T47D (cell line): ENCODE results near the gene FBLIM1.
"Not testable (repeated sequence)": the region's sequence is repeated elsewhere in the genome, so short reads cannot be mapped to it uniquely, and the experiment has no call there.

ENCODE experiments used
- DNase-seq, 2 experiments: peaks; one replicate each; pipeline versions ENCODE4 v3.0.0 to v3.0.0-alpha.2; 2011 to 2012; ENCODE audit warnings: low read depth in 1 of 2, low spot score in 1 of 2
- JUND ChIP-seq: IDR thresholded peaks from 2 replicates; pipeline ENCODE4 v1.6.1; 2012; ENCODE audit warnings: low read depth
- in situ Hi-C: cut with HindIII; loops from 2 replicates; pipeline ENCODE4 v1.10.0; 2016; ENCODE audit warnings: low sequenced_read_pairs, low pct_unique_long_range_greater_than_20kb

Gene FBLIM1

DNA sequence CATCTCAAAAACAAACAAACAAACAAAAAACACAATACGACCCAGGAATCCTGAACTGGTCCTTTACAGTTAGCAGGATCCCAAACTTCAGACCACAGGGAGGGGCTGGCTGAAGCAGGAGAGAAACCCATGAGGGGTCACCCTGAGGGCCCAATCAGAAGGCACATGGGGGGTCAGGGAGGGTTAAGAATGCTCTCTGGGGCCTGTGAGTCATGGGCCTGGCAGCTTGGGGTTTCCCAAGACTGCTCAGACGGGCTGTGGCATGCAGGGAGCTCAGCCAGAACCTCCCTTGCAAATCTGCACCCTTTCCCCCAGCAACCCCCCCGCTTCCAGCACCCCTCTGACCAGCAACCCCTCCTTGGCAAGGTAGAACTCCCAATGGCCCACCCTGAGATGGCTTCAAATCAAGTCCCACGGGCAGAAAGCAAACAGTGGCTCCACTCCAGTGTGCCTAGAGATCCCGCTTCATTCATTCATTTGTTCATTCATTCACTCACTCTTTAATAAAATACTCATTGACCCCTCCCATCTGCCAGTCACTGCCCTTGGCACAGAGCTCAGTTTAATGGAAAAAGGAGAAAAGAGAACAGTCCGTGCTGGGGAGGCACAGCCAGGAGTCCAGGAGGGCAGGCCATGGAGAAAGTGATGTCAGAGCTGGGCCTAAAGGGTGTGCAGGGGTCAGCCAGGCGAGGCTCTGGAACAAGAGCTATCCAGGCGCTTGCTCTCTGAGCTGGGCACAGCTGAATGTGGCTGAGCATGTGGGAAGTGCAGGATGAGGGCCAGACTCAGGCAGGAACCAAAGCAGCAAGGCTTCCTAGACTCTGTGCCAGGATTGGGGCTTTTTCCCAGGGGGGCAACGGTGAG is 40.6 kb downstream of the FBLIM1 start:
- DNase-seq, result peak in 1 of 2 experiments; percentile 66
- no peak for TF ChIP-seq JUND
- in situ Hi-C loops, result no loop called here

DNA sequence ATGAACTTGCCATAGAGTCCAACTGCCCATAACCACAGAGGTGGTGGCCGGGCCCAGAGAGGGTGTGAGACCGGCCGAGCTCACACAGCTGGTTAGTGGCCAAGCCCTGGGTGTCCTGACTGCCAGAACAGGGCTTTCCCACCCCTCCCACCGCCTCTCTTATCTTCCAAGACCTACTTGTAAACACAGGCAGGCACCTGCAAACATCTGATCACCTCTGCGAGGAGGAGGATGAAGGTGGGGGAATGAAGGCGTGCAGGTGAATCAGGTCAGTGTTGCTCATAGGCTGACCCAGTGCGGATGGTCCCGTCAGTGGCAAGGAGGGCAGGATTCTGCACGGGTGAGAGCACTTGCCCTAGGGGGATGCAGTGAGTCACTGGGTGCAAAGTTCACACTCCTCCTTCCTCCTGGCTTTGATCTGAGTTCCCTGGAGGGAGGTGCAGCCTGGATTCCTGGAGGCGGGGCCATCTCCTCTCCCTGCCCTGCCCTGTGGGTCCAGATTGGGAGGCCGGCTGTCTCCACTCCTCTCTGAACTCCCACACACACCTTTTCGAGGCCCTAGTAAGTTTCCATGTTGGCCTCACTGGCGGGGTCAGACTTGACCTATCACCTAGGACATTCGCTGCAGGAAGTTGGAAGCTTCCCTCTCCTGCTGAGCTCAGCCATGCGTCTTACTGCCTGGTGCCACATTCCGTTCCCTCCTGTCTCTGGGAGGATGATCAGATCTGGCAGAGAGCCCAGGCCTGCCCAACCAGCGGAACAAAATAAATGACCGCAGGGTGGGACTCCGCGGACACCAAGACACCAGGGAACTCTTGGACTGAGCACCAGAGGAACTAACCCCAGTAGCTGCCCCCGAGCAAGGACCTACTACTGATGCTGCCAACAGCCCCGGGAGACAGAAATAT is 41.6 kb downstream of the FBLIM1 start:
- in situ Hi-C loops, result no loop called here

DNA sequence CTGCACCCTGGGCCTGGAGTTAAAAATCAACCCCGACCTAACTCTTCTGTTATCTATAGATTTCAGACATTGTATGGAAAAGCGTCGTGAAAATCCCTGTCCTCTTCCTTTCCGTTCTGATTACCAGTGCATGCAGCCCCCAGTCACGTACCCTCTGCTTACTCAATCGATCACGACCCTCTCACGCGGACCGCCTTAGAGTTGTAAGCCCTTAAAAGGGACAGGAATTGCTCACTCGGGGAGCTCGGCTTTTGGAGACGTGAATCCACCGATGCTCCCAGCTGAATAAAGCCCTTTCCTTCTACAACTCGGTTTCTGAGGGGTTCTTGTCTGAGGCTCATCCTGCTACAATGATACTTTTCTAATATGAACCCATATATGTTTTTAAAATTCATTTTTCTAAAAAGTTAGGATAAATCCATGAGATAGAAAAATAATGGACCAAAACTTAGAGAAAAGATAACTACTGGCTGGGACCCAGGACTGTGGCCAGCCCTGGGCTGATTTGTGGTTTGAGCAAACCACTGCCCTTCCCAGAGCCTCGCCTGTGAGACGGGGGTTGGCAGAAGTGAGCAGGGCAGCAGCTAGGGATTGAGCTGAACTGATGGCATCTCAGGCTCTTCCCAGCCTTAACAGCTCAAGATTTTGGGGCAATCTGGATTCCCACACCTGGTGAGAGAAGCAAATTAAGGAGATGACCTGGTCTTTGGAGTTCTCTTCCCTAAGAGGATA is 43.8 kb downstream of the FBLIM1 start:
- TF ChIP-seq JUND, result no peak
- in situ Hi-C loops, result no loop called here
- peak in 1 of 2 experiments; percentile 48 for DNase-seq

More for the DNA sequence above, 41.6 kb downstream of the FBLIM1 start:
- peak; percentile 30 to 93 for DNase-seq
- peak; percentile 61 for TF ChIP-seq JUND

DNA sequence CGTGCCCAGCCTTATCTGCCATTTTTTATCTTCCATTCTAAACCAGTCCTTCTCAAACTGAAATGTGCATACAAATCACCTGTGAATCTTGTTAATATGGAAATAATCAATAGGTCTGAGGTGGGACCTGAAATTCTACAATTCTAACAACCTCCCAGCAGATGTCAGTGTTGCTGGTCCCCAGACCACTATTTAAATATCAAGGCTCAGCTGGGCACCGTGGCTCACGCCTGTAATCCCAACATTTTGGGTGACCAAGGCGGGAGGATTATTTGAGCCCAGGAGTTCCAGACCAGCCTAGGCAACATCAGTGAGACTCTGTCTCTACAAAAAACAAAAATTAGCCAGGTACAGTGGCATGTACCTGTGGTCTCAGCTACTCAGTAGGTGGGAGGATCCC is 44.8 kb downstream of the FBLIM1 start:
- in situ Hi-C loops, result no loop called here
- no peak for TF ChIP-seq JUND
- DNase-seq, result peak in 1 of 2 experiments; percentile 61

DNA sequence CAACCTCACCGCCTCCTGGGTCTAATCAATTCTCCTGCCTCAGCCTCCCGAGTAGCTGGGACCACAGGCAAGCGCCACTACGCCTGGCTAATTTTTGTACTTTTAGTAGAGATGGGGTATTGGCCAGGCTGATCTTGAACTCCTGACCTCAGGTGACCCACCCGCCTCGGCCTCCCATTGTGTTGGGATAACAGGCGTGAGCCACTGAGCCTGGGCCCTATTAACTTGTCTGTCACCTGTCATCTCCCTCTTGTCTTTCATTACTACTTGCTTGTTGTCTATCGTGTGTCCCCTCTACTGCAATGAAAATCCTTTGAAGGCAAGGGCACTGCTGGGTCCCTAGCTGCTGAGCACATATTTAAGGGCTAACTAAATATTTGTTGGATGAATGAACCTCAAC is 45.5 kb downstream of the FBLIM1 start:
- in situ Hi-C loops, result no loop called here
- no peak for TF ChIP-seq JUND
- DNase-seq, result no peak

DNA sequence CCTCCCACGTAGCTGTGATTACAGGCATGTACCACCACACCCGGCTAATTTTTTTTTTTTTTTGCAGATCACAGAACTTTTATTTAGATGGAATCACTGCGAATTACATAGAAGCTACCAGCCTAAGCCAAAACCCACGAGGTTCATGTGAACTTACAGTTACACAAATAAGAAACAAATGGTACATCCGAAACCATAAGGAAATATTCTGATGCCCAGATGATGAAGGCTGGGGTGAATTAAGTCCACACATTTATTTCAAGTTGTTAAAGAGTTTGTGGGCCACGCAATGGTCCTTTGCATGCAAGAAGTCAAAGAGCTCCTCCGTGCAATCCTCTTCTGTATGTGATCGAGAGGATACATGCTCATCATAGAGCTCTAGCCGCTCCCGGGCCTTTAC is 48.5 kb downstream of the FBLIM1 start:
- no peak for TF ChIP-seq JUND
- no peak for DNase-seq
- in situ Hi-C loops, result no loop called here

DNA sequence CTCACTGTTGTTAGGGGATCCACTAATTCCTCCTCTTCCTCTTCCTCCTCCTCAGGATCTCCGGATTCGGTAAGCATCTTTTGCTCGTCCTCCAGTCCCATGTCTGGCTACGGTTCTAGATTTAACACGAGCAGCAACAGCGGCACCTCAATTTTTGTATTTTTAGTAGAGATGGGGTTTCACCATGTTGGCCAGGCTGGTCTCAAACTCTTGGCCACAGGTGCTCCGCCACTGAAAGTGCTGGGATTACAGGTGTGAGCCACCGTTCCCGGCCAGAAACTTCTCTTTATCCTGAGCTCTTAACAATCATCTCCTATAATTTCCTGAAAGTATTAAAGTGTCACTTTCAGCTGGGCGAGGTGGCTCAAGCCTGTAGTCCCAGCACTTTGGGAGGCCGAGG is 49.0 kb downstream of the FBLIM1 start, which contains the start of gene UQCRHL:
TSS of gene UQCRHL (minus strand) at position 101 of the 400 bp plus-strand sequence. CDS start at position 101, 0 bp downstream.
- DNase-seq, in situ Hi-C loops: not testable (repeated sequence)

DNA sequence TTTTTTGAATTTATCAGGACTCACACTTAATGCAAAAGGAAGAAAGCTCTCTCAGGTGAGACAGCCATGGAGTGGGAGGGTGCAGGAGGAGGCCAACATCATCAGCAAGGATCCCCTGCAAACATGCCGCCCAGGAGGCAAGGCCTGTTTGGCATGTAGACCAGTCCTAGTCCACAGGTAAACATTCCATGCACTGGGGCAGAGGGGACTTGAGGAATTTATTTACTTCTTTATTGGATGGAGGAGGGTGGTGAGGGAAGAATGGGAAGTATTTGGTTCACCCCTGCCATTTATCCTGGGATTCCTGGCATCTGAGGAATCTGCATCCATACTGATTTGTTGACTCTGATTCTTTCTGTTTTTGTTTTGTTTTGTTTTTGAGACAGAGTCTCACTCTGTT is 50.4 kb downstream of the FBLIM1 start:
- no peak for TF ChIP-seq JUND
- in situ Hi-C loops, result no loop called here
- DNase-seq, result peak in 1 of 2 experiments; percentile 71

DNA sequence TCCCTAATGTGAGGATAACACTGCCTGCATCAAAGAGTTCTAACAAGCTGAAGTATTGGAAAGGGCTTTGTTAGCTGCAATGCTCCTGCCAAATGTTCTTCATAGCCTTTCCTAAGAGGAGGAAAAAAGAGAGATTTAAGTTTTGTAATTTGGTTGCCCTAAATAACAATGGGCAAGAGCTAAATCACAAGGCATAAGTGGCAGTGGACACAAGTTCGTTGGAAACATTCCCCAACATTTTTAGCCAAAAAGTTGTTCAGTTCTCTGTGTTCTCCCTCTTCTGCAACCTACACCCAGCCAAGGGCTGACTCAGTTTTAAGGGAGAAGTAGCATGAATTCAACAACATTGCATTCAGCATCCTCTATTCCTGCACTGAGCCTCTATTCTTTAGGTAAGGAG is 51.5 kb downstream of the FBLIM1 start:
- in situ Hi-C loops, result no loop called here

DNA sequence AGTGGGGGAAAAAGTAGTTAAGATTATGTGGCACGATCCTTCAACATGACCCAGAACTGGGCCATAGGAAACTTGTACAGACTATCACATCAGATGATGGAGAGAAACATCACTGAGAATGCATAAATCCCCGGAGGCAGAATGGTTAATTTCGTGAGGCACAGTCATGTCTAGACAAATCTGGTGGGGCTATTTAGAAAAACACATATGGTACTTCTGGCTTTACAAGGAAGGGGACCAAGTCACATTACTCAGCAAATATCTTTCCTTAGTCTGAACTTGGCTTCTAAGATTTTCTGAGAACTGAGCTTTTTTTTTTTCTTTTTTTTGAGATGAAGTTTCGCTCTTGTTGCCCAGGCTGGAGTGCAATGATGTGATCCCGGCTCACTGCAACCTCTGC is 58.1 kb downstream of the FBLIM1 start:
- TF ChIP-seq JUND, result no peak
- in situ Hi-C loops, result no loop called here
- DNase-seq, result no peak

More for the DNA sequence above, 51.5 kb downstream of the FBLIM1 start:
- TF ChIP-seq JUND, result no peak
- DNase-seq, result no peak

DNA sequence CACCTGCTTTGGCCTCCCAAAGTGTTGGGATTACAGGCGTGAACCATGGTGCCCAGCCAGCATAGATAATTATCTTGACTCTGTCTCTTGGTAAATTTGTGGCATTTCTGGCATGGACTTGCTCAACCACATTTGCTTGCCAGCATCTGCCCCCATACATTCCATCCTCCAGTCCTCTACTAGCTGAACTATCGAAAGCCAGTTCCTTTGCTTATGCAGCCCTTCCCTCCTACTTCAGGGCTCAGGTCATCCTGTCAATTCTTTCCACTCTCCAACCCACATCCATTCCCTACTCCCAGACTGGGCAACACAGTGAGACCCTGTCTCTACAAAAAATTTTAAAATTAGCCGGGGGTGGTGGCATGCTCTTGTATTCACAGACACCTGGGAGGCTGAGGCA is 61.9 kb downstream of the FBLIM1 start:
- TF ChIP-seq JUND, result no peak
- in situ Hi-C loops, result no loop called here
- peak in 1 of 2 experiments; percentile 82 for DNase-seq

DNA sequence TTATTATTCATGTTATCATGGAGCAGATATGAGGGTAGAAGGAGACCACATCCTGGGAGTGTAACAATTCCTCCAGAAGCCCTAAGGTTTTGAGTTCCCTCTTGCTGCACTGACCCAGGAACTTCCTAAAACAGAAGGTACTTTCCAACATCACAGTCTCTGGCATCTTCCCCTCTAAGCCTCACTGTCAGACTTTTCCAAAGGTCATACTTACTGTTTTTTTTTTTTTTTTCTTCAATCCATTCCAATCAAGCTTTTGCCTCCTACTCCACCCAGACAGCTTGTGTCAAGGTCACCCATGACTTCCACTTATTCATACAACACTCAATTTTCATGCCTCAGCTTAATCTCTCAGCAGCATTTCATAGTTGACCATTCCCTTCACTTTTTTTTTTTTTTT is 67.2 kb downstream of the FBLIM1 start:
- no peak for DNase-seq
- no peak for TF ChIP-seq JUND
- in situ Hi-C loops, result no loop called here
